Stimulated activated CD4-positive, alpha-beta T cell treated with anti-CD3 and anti-CD28 coated beads, Interleukin-4, amount 100 ng/mL, for 4 hours (primary cell): ENCODE results near the gene TMEM270.
A peak's percentile ranks its signal among the peaks of the same experiment; 100 is the strongest.
"Not testable (repeated sequence)": the region's sequence is repeated elsewhere in the genome, so short reads cannot be mapped to it uniquely, and the experiment has no call there.

ENCODE experiments used
- DNase-seq, 2 experiments: peaks; one replicate each; pipeline ENCODE4 v3.0.0-alpha.2; 2020

The TMEM270 gene

DNA sequence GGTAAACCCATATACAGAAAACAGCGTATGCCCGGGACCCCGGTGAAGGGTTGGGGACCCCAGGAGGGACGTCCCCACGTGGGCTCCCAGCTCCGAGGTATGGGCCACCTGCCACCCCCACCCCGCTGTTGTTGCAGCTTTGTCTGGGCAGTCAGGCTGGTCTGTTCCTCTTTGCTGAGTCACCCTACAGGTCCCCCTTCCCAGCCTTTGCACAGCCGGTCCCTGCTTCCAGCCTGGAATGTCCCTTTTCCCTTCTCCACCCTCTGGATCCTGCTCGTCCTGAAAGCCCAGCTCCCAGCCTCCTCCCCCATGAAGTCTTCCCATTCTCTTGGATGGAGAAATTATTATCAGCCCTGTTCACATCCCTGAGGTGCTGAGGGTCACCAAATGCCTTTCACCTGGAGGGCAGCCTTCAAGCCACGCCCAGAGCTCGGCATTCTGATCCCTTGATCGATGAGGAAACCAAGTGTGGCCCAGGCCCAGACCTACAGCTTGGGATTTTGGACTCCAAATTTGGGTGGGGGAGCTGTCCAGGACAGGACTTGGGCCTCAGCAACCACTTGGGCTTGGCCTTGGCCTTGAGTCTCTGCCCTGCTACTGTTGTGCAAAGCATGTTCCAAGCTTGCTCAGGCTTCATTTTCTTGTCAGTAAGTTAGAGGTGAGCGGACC, 27.6 kb upstream of the TMEM270 start:
- no peak for DNase-seq

DNA sequence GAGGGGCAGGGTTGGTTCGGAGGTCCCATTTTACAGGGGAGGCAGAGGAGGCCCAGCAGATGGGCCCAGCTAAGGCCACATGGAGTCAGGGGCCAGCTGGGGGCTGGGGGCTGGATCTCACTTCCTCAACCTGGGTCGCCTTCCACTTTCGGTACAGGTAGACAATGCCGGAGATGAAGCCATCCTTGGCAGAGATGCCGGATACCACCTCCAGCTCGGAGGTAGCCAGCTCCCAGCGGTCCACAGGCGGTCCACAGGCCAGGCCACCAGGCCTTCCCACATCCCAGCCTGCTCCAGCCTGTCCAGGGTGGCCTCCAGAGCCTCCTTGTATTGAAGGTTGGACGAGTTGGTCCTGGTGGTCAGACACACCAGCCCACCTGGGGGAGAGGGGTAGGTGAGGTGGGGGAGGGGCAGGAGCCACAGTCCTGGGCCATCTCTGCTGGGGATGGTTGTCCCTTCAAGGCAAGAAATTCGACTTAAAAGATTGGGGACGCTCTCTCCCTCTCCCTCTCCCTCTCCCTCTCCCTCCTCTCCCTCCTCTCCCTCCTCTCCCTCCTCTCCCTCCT, 26.2 kb upstream of the TMEM270 start:
- no peak for DNase-seq

- DNase-seq, result not testable (repeated sequence)
Observed at GRCh38 chr7:73837167-73837566, 23.8 kb upstream of the TMEM270 start.

- no peak for DNase-seq
Observed at GRCh38 chr7:73838642-73839041, 22.3 kb upstream of the TMEM270 start.

GRCh38 chr7:73839290-73839689, 21.7 kb upstream of the TMEM270 start:
- no peak for DNase-seq

DNA sequence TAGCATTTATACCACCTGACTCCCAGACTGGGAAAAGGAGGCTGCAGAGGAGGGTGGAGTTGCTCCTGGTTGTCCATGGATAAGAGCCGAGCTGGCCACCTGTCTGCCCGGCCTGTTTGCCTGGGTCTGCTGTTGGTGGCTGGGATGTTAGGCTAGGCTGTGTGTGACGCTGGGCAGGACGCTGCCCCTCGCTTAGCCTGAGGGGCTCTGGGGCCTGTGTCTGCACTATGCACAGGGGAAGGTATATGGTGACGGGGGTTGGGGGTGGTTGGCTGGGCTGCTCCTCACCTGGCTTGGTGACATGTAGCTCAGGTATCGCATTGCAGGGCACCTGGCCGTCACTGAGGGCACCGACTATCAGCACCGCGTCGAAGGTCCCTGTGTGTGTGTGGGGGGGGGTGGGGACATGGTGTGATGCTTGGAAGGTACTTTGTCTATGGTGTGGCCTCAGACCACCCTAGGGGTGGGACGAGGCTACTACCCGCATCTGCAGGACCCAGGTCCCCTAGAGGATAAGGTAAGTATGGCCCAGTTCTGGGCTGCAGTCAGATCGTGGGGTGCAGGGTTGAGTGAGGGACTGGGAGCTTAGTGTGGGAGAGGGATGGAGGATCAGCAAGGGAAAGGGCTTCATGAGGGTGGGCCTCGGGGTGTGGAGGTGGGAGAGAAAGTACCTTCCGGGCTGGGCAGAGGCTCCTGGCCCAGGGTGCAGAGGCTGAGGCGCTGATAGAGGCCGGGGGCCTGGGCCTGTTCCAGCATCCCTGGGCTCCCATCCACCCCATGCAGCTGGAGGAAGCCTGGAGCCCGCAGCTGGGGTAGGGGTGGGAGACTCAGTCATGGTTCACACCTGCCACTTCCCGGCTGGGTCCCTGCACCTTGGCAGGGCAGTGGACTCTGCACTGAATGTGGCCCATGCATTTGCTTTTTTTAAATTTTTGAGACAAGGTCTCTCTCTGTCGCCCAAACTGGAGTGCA, 20.9 kb upstream of the TMEM270 start:
- DNase-seq, result no peak

DNA sequence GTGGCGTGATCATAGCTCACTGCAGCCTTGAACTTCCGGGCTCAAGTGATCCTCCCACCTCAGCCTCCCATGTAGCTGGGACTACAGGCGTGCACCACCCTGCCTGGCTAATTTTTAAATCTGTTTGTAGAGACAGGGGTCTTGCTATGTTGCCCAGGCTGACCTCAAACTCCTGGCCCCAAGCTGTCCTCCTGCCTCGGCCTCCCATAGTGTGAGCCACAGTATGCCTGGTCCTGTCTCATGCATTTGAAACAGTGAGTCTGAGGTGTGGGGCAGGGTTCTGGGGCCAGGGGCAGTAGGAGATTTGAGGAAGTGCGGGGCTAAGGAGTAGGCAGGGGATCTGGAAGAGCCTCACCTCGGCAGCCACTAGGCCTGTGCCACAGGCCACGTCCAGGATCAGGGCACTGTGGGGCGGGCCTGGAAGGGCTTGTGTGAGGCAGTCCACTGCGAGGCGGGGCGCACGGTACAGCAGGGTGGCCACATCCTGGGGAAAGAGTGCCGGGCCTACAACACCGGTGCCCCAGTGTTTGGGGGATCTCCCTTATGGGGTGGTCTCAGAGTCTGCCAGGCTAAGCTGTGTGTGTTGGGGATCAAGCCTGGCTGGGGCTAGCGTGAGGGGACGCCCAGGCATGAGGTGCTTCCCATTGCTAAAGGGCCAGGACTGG, 20.1 kb upstream of the TMEM270 start:
- DNase-seq, result no peak

- DNase-seq, result no peak
Observed at GRCh38 chr7:73841689-73842066, 19.3 kb upstream of the TMEM270 start.

DNA sequence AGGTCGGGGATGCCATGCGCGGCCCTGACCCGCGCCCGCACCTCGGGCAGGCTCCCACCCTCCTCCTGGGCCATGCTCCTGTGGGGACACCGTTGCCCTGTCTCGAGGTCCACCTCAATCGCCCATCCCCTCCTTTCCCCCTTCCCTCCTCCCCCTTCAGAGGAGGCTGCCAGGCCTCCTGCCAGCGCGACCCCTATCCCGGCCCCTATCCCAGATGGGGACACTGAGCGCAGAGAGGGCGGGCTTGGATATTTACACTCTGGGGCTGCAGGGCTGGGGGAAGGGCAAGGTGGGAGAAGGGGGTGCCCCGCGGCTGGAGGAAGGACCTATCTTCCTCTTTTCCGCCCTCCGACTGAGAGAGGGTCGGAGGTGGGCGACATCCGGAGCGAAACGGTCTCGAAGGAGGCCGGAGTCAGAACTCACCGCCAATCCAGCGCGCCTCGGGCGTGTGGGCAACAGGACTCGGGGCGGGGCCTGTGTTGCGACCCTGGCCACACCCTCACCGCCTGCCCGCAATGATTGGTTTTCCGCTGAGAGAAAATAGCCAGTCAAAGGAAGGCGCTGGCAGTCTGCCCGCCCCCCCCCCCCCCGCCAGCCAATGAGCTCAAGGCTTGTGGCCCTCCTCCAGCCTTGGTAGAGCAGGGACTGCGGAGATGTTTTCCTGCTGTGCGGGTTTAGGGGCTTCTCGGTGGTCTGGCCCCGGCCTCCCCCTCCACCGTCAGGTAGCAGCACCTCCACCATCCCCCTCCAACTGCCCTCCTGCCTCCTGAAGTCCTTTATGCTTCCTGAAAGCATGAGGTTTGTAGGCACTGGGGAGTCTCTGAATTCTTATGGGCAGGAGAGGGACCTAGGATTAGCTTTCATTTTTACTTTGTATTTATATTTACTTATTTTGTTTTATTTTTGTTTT, 18.6 kb upstream of the TMEM270 start, which contains the start of gene METTL27:
Gene METTL27, minus strand, starts transcription at position 450 of the 910 bp plus-strand sequence. Its CDS starts 376 bp downstream, at position 74.
- peak; percentile 83 to 88 for DNase-seq

GRCh38 chr7:73844131-73844547, 16.8 kb upstream of the TMEM270 start:
- DNase-seq, result no peak

DNA sequence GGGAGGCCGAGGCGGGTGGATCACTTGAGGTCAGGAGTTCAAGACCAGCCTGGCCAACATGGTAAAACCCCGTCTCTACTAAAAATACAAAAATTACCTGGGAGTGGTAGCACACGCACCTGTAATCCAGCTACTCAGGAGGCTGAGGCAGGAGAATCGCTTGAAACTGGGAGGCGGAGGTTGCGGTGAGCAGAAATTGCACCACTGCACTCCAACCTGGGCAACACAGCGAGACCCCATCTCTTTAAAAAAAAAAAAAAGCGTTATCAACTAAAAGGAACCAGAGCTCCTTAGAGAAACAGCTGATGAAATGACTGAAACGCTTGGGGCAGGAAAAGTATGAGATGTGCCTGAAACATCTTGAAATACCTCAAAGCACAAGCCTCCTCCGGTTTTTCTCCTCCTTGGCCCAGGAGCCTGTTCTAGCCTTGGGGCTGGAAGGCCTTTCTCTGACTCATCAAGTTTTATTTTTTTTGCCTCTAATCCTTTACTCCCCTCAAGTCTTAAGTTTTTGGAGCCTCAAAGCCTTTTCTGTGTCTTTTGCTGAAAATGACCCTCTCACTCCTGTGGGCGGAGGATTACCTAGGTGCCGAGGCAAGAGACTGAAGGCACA, 16.0 kb upstream of the TMEM270 start:
- no peak for DNase-seq

DNA sequence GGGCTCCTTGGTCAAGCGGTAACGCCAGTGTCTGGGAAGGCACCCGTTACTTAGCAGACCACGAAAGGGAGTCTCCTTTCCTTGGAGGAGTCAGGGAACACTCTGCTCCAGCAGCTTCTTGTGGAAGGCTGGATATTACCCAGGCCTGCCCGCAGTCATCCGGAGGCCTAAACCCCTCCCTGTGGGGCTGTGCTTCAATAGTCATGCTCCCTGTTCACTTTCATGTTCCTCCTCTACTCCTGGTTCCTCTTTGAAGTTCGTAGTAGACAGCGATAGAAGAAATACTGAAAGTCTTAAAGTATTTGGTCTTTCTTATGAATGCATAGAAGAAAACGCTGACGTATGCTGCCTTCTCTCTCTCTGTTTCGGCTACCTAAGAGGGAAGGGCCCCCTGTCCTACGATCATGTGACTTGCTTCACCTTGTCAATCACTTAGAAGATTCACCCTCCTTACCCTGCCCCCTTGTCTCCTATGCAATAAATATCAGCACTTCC, 15.2 kb upstream of the TMEM270 start:
- not testable (repeated sequence) for DNase-seq

- no peak for DNase-seq
Observed at GRCh38 chr7:73847941-73848723, 12.8 kb upstream of the TMEM270 start.

DNA sequence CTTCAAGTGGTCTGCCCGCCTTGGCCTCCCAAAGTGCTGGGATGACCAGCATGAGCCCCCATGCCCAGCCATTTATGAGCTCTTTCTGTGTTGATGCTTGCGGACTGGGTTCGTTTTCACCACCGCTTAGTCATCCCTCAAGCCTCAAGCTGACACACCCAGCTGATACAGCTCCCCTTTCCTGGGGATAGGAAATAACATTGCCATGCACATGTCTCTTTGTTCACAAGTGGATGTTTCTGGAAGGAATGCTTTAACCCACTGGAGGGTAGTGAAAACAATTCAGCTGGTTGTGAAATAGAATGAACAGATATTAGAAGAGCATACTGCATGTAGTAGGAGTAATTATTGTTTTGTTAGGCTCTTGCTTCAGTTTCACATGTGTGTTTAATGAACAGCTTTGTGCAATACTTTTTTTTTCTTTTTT, 10.2 kb upstream of the TMEM270 start:
- DNase-seq, result no peak

- DNase-seq, result no peak
Observed at GRCh38 chr7:73851410-73852338, 9.3 kb upstream of the TMEM270 start.

DNA sequence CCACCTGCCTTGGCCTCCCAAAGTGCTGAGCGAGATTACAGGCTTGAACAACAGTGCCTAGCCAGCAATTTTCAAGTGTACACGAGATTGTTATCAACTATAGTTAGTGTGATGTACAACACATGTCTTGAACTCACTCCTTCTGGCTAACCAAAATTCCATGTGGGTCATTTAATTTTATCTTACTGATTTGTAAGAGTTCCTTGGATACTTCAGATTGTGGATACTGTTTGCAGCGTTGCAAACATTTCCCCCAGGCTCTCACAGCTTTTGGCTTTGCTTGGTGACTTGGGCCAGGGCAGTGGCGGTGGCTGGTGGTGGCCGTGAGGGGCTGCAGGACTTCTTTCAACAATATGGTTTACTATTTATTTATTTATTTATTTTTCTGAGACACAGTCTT, 8.5 kb upstream of the TMEM270 start:
- DNase-seq, result no peak

DNA sequence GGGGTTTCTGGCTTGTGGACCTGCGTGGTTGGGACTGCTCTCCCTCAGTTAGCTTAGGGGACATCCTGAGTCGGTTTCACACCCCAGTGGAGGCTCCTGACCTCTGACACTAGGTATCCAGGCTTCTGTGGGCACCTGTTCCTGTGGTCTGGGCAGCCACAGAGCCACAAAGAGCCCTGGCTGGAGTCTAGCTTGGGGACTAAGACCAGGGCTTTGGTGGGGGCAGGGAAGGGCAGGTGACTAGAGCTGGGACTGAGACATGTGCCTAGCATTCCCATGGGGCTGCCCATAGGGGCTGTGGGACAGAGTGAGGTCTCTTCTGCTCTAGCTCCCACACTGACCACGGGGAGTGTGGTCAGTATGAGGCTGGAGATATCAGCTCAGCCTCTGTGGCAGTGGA, 4.0 kb upstream of the TMEM270 start:
- DNase-seq, result no peak

DNA sequence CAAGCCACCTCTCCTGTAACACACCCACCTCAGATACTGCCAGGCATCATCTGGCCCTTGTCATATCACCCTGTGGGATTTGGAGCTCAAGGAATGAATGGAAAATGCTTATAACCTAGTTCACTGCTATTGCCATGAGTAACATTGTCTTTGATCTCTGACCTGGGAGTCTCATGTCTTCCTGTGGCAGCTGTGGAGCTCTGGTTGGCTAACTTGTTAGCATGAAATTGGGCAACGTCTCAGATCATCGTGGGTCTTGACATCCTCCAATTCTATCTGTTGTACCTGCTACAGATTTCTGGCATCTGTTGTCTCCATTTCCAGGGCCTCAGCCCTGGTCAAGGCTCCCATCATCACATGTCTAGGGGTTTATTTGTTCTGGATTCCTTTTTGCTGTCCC, 2.2 kb upstream of the TMEM270 start:
- no peak for DNase-seq

- no peak for DNase-seq
Observed at GRCh38 chr7:73861305-73861704, 346 bp downstream of the TMEM270 start.
